Amygdala (tissue), 56 donors: ENCODE results near the gene BCAR3.
"Not testable (repeated sequence)": the region's sequence is repeated elsewhere in the genome, so short reads cannot be mapped to it uniquely, and the experiment has no call there.

Source experiments
- DNase-seq, 56 donors: peaks; one replicate each; lab custom pipeline; 2025; lab: John Stamatoyannopoulos, UW

The BCAR3 gene

GRCh38 chr1:93650159-93650558, 31.5 kb downstream of the BCAR3 start:
- not testable (repeated sequence) for DNase-seq

GRCh38 chr1:93649231-93649630, 32.4 kb downstream of the BCAR3 start:
- no peak for DNase-seq

GRCh38 chr1:93648656-93649055, 33.0 kb downstream of the BCAR3 start:
- no peak for DNase-seq

GRCh38 chr1:93641527-93641926, 40.1 kb downstream of the BCAR3 start:
- no peak for DNase-seq

GRCh38 chr1:93640656-93641440, 40.8 kb downstream of the BCAR3 start:
- no peak for DNase-seq

- DNase-seq: peak in 1 of 56 donors; percentile 33
Measured at GRCh38 chr1:93638981-93639380, 42.7 kb downstream of the BCAR3 start.

- DNase-seq: no peak
Measured at GRCh38 chr1:93638307-93638847, 43.3 kb downstream of the BCAR3 start.

GRCh38 chr1:93636712-93637111, 44.9 kb downstream of the BCAR3 start:
- no peak for DNase-seq

GRCh38 chr1:93635614-93636543, 45.8 kb downstream of the BCAR3 start:
- peak in 41 of 56 donors; percentile 14 to 81 (median 43) for DNase-seq

GRCh38 chr1:93633313-93633712, 48.3 kb downstream of the BCAR3 start:
- no peak for DNase-seq

- no peak for DNase-seq
Measured at GRCh38 chr1:93631626-93632365, 49.8 kb downstream of the BCAR3 start.

- no peak for DNase-seq
Measured at GRCh38 chr1:93630168-93630567, 51.5 kb downstream of the BCAR3 start.

GRCh38 chr1:93629101-93630059, 52.3 kb downstream of the BCAR3 start:
- peak in 10 of 56 donors; percentile 6 to 70 (median 24) for DNase-seq

GRCh38 chr1:93628681-93629080, 53.0 kb downstream of the BCAR3 start:
- no peak for DNase-seq

- DNase-seq: no peak
Measured at GRCh38 chr1:93625582-93626327, 55.9 kb downstream of the BCAR3 start.

- DNase-seq: no peak
Measured at GRCh38 chr1:93623875-93624274, 57.8 kb downstream of the BCAR3 start.

GRCh38 chr1:93623436-93623835, 58.2 kb downstream of the BCAR3 start:
- DNase-seq: no peak

- no peak for DNase-seq
Measured at GRCh38 chr1:93621246-93621645, 60.4 kb downstream of the BCAR3 start.

GRCh38 chr1:93620841-93621210, 60.8 kb downstream of the BCAR3 start:
- DNase-seq: no peak
